ENCODE results near the gene RAB5B.
"Not testable (repeated sequence)": the region's sequence is repeated elsewhere in the genome, so short reads cannot be mapped to it uniquely, and the experiment has no call there.

Gene RAB5B

DNA sequence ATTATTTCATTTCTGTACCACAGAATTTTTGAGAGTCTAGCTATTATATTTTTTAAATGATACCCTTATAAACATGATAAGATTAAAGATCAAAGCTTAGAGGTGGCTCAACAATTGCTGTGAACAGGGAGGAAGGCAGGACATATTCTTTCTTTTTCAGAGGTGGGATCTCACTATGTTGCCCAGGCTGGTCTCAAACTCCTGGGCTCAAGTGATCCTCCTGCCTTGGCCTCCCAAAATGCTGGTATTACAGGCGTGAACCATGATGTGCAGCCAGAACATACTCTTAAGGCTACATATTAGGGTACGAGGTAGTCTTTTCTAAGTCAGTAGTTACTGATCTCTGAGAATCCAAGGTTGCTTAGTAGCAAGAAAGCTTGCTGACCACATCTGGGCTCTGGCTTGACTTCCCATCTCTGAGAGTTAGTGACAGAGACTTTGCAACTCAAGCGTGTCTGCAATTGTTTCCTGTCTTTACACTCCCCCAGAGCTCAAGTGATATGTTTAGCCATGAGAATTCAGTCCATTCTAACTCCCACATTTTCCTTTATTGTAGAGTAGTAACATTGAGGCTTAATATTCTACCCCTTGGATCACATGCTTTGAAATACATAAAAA is 8.6 kb downstream of the RAB5B start:
- no peak for DNase-seq (ENCODE audit: low read depth, low spot score)
- peaks cover 9% of the 10 kb centered on the region; the same call in 1 of the 2 replicates for H3K36me3 ChIP-seq (ENCODE audit: insufficient read depth, low read length)
- no peak overlapping the region for H3K9ac ChIP-seq (ENCODE audit: insufficient read length)
- H3K27ac ChIP-seq: no peak overlapping the region
- TF ChIP-seq POLR2AphosphoS5 (IDR thresholded peaks at IDR 0.05; ENCODE audit: borderline replicate concordance, low read depth, low read length) (no peak), EZH2 (IDR thresholded peaks at IDR 0.05) (no peak), FOXP2 (optimal IDR thresholded peaks at IDR 0.05; ENCODE audit: control extremely low read depth, extremely low read length, insufficient read depth) (no peak)
- no peak overlapping the region for H3K4me3 ChIP-seq
- H3K9me3 ChIP-seq (ENCODE audit: low read depth, low read length): no peaks in the 10 kb centered on the region

DNA sequence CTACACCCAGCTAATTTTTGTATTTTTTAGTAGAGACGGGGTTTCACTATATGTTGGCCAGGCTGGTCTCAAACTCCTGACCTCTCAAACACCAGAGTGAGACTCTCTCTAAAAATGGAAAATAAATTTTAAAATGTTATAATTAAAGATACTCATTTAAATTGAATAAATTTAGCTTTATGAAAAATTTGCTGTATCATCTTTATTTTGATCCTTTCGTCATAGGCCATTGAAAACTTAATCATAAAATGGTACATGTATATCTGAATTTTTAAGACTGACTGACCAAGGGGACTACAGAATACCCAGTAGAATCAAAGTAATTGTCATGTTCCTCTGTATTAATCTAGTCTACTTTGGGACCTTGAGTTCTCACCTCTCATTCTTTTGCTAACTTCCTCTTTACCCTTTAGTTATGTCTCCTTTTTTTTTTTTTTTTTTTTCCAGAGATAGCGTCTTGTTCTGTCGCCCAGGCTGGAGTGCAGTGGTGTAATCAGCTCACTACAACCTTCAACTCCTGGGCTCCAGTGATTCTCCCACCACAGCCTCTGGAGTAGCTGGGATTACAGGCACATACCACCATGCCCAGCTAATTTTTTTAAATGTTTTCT is 9.5 kb downstream of the RAB5B start:
- TF ChIP-seq EZH2 (IDR thresholded peaks at IDR 0.05) (no peak), FOXP2 (optimal IDR thresholded peaks at IDR 0.05; ENCODE audit: control extremely low read depth, extremely low read length, insufficient read depth) (no peak), POLR2AphosphoS5 (IDR thresholded peaks at IDR 0.05; ENCODE audit: borderline replicate concordance, low read depth, low read length) (no peak)
- H3K9me3 ChIP-seq (ENCODE audit: low read depth, low read length): no peaks in the 10 kb centered on the region
- no peak overlapping the region for H3K4me3 ChIP-seq
- no peak overlapping the region for H3K27ac ChIP-seq
- no peak for DNase-seq (ENCODE audit: low read depth, low spot score)
- H3K36me3 ChIP-seq (ENCODE audit: insufficient read depth, low read length): peaks cover 12% of the 10 kb centered on the region; the same call in 1 of the 2 replicates
- H3K9ac ChIP-seq (ENCODE audit: insufficient read length): no peak overlapping the region

DNA sequence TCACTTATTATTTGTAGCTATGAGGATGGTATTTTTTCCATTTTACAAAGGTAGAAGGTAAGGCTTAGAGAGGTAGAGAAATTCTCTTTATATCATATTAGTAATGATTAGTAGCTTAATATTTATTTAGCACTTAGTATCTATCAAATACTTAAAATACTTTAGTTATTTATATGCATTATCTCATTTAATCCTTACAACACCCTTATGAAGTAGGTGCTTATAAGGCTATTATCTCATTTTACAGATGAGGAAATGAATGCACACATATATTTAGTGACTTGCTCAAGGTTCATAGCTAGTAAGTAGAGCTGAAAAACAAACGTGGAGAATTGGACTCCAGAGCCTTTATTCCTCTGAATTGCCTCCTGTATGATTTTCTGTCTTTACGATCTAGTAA is 11.0 kb downstream of the RAB5B start:
- DNase-seq (ENCODE audit: low read depth, low spot score): no peak
- no peak overlapping the region for H3K27ac ChIP-seq
- no peaks in the 10 kb centered on the region for H3K9me3 ChIP-seq (ENCODE audit: low read depth, low read length)
- H3K4me3 ChIP-seq: no peak overlapping the region
- H3K36me3 ChIP-seq (ENCODE audit: insufficient read depth, low read length): peaks cover 17% of the 10 kb centered on the region
- TF ChIP-seq FOXP2 (optimal IDR thresholded peaks at IDR 0.05; ENCODE audit: control extremely low read depth, extremely low read length, insufficient read depth) (no peak), POLR2AphosphoS5 (IDR thresholded peaks at IDR 0.05; ENCODE audit: borderline replicate concordance, low read depth, low read length) (no peak), EZH2 (IDR thresholded peaks at IDR 0.05) (no peak)
- H3K9ac ChIP-seq (ENCODE audit: insufficient read length): peak overlapping the region; percentile 29

DNA sequence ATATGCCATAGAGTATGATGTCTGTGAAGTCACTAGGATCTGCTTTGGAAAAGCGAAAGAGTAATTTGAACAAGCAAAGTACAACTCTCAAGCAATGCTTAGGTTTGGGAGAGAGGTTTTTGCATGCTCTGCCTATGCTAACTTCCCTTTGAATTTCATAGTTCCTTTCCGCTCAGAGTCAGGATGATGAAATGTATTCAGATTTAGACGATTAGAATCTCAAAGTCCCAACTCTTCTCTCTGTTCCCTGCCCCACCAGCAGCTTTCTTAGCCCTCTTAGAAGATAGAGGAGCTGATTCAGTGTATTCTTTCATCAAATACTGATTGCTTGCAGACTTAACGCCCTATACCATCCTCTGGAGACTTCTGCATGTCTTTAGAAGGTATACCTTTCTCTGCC is 11.5 kb downstream of the RAB5B start:
- DNase-seq (ENCODE audit: low read depth, low spot score): no peak
- no peak for TF ChIP-seq EZH2 (IDR thresholded peaks at IDR 0.05)
- no peak for TF ChIP-seq POLR2AphosphoS5 (IDR thresholded peaks at IDR 0.05; ENCODE audit: borderline replicate concordance, low read depth, low read length)
- TF ChIP-seq FOXP2 (optimal IDR thresholded peaks at IDR 0.05; ENCODE audit: control extremely low read depth, extremely low read length, insufficient read depth): no peak

DNA sequence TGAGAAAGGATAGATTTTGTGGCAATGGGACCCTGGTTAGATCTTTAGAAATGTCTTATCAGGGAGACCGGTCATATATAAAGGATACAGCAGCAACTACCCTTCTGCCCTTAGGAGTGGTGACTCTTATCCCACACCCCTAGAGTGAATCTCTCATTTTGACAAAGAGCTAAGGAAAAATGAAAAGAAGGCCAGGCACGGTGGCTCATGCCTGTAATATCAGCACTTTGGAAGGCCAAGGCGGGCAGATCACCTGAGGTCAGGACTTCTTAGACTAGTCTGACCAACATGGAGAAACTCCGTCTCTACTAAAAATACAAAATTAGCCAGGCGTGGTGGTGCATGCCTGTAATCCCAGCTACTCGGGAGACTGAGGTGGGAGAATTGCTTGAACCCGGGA is 12.1 kb downstream of the RAB5B start:
- H3K4me3 ChIP-seq; DNase-seq (ENCODE audit: low read depth, low spot score); H3K9ac ChIP-seq (ENCODE audit: insufficient read length); H3K27ac ChIP-seq; H3K9me3 ChIP-seq (ENCODE audit: low read depth, low read length): not testable (repeated sequence)
- peaks cover 28% of the 10 kb centered on the region for H3K36me3 ChIP-seq (ENCODE audit: insufficient read depth, low read length)

More for the DNA sequence above, 11.5 kb downstream of the RAB5B start:
- Histone ChIP-seq H3K9me3 (ENCODE audit: low read depth, low read length) (no peaks in the 10 kb centered on the region), H3K36me3 (ENCODE audit: insufficient read depth, low read length) (peaks cover 22% of the 10 kb centered on the region), H3K9ac (ENCODE audit: insufficient read length) (peak overlapping the region; percentile 29), H3K27ac (no peak overlapping the region), H3K4me3 (no peak overlapping the region)

DNA sequence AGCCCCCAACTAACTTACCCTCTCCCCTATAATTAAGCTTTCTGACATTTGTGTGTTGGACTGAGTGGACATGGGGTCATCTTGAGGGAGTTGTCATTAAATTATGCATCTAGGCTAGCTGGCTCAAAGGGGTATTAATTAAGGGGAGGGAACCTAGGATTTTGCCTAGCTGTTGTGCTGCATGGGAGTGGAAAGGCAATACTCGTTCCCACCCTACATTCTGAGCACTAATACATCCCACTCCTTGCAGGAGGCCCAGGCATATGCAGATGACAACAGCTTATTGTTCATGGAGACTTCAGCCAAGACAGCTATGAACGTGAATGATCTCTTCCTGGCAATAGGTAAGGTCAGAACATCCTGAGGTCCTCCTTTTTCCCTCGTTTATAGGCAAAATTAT is 17.2 kb downstream of the RAB5B start:
- H3K9ac ChIP-seq (ENCODE audit: insufficient read length): no peak overlapping the region
- H3K4me3 ChIP-seq: no peak overlapping the region
- TF ChIP-seq POLR2AphosphoS5 (IDR thresholded peaks at IDR 0.05; ENCODE audit: borderline replicate concordance, low read depth, low read length): no peak
- no peak for TF ChIP-seq EZH2 (IDR thresholded peaks at IDR 0.05)
- no peak for TF ChIP-seq FOXP2 (optimal IDR thresholded peaks at IDR 0.05; ENCODE audit: control extremely low read depth, extremely low read length, insufficient read depth)
- no peak for DNase-seq (ENCODE audit: low read depth, low spot score)
- peaks cover 50% of the 10 kb centered on the region for H3K36me3 ChIP-seq (ENCODE audit: insufficient read depth, low read length)
- H3K9me3 ChIP-seq (ENCODE audit: low read depth, low read length): no peaks in the 10 kb centered on the region
- no peak overlapping the region for H3K27ac ChIP-seq

DNA sequence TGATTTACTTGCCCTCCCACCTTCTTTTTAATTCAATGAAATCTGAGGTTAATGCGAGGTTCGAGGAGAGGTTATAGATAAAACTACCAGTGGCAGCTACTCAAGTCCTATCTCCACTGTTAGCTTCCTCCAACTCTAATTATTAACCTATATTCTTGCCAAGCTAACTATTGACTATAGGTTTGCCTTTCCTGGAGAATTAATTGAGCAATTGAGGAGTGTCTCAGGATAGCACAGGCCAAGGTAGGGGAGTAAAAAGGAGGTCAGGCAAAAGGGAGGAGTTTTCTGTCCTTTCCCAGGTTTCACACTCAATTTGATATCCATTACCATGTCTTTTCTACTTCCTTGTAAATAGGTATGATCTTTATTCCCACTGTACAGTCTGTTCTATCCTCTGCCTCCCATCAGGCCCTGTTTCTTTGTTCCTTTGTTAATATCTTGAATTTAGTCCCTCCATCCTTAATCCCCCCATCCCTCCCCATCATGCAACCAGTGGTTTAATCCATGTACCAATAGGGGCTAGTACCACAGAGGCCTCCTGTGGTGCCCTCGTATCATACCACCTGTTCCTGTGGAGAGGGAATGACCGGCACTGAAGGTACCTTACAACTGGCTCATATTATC is 19.5 kb downstream of the RAB5B start:
- no peak overlapping the region for H3K4me3 ChIP-seq
- TF ChIP-seq FOXP2 (optimal IDR thresholded peaks at IDR 0.05; ENCODE audit: control extremely low read depth, extremely low read length, insufficient read depth): no peak
- no peak for TF ChIP-seq EZH2 (IDR thresholded peaks at IDR 0.05)
- no peak for TF ChIP-seq POLR2AphosphoS5 (IDR thresholded peaks at IDR 0.05; ENCODE audit: borderline replicate concordance, low read depth, low read length)
- H3K27ac ChIP-seq: no peak overlapping the region
- DNase-seq (ENCODE audit: low read depth, low spot score): no peak
- H3K9ac ChIP-seq (ENCODE audit: insufficient read length): no peak overlapping the region
- H3K36me3 ChIP-seq (ENCODE audit: insufficient read depth, low read length): peaks cover 47% of the 10 kb centered on the region
- no peaks in the 10 kb centered on the region for H3K9me3 ChIP-seq (ENCODE audit: low read depth, low read length)

DNA sequence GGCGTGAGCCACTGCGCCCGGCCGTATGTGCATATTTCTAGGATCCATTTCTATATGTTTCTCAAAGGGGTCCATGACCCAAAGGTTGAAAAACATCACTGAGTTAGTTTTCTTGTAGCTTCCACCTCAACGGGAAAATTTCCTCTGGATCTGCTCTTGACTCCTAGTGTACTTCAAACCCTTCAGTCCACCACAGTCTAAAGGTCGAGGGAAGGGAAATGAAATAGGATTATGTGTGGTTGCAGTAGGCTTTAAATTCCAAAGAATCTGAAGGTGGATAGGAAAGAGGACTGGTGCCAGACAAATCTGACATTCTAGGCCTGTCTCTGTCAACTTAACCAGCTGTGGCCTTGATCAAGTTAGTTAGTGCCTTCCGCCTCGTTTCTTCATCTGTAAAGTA is 21.5 kb downstream of the RAB5B start:
- Histone ChIP-seq H3K27ac (0 out of 2 replicates have a peak overlapping the region, but pooled peaks have one; percentile 26), H3K9ac (ENCODE audit: insufficient read length) (no peak overlapping the region), H3K36me3 (ENCODE audit: insufficient read depth, low read length) (peaks cover 37% of the 10 kb centered on the region; the same call in 1 of the 2 replicates), H3K9me3 (ENCODE audit: low read depth, low read length) (no peaks in the 10 kb centered on the region), H3K4me3 (no peak overlapping the region)
- DNase-seq (ENCODE audit: low read depth, low spot score): no peak
- TF ChIP-seq FOXP2 (optimal IDR thresholded peaks at IDR 0.05; ENCODE audit: control extremely low read depth, extremely low read length, insufficient read depth): no peak
- no peak for TF ChIP-seq POLR2AphosphoS5 (IDR thresholded peaks at IDR 0.05; ENCODE audit: borderline replicate concordance, low read depth, low read length)
- TF ChIP-seq EZH2 (IDR thresholded peaks at IDR 0.05): no peak
